WTC11 (cell line): ENCODE results near the gene FAH.

Experiments used
- ATF1 ChIP-seq: sonication (generic); formaldehyde crosslinking; IDR thresholded peaks from 2 replicates; pipeline ENCODE4 v1.8.1; 2023; ENCODE audit warnings: mild to moderate bottlenecking, moderate library complexity, missing genetic modification reagents
- FOXJ3 ChIP-seq: sonication (generic); formaldehyde crosslinking; IDR thresholded peaks from 2 replicates; pipeline ENCODE4 v1.9.0; 2021; ENCODE audit warnings: missing genetic modification reagents, mild to moderate bottlenecking, borderline replicate concordance
- KAT7 ChIP-seq: sonication (generic); formaldehyde crosslinking; IDR thresholded peaks from 2 replicates; pipeline ENCODE4 v1.8.1; 2023; ENCODE audit warnings: missing genetic modification reagents, mild to moderate bottlenecking, borderline replicate concordance
- TEAD4 ChIP-seq: sonication (generic); formaldehyde crosslinking; IDR thresholded peaks from 2 replicates; pipeline ENCODE4 v1.8.0; 2022; ENCODE audit warnings: mild to moderate bottlenecking, missing genetic modification reagents
- ZNF138 ChIP-seq: sonication (generic); formaldehyde crosslinking; conservative IDR thresholded peaks from 2 replicates; pipeline ENCODE4 v1.8.1; 2022; ENCODE audit warnings: mild to moderate bottlenecking, moderate library complexity, missing genetic modification reagents
- ZNF396 ChIP-seq: fragments of 250-450 bp; sonication (Bioruptor Pico); IDR thresholded peaks from 2 replicates; pipeline ENCODE4 v1.8.0; 2021; ENCODE audit warnings: mild to moderate bottlenecking, moderate library complexity, borderline replicate concordance
- TF ChIP-seq, protein P1 (sequence below): fragments of 200-600 bp; IDR thresholded peaks from 2 replicates; pipeline ENCODE4 v1.8.0; 2022; ENCODE audit warnings: antibody characterized with exemption
- TF ChIP-seq, protein P2 (sequence below): sonication (generic); formaldehyde crosslinking; IDR thresholded peaks from 2 replicates; pipeline ENCODE4 v1.8.1; 2023; ENCODE audit warnings: mild to moderate bottlenecking, moderate library complexity, missing genetic modification reagents
- TF ChIP-seq, protein P3 (sequence below): sonication (generic); formaldehyde crosslinking; IDR thresholded peaks from 2 replicates; pipeline ENCODE4 v1.8.1; 2023; ENCODE audit warnings: mild to moderate bottlenecking, missing genetic modification reagents, moderate library complexity
- TF ChIP-seq, protein P4 (sequence below): sonication (generic); formaldehyde crosslinking; IDR thresholded peaks from 2 replicates; pipeline ENCODE4 v1.8.0; 2023; ENCODE audit warnings: mild to moderate bottlenecking, missing genetic modification reagents
- TF ChIP-seq, protein P5 (sequence below): sonication (generic); formaldehyde crosslinking; IDR thresholded peaks from 2 replicates; pipeline ENCODE4 v1.8.0; 2022; ENCODE audit warnings: mild to moderate bottlenecking, missing genetic modification reagents
- TF ChIP-seq, protein P6 (sequence below): sonication (generic); formaldehyde crosslinking; IDR thresholded peaks from 2 replicates; pipeline ENCODE4 v1.8.1; 2022; ENCODE audit warnings: mild to moderate bottlenecking, missing genetic modification reagents, moderate library complexity, borderline replicate concordance
- TF ChIP-seq, protein P7 (sequence below): sonication (generic); formaldehyde crosslinking; IDR thresholded peaks from 2 replicates; pipeline ENCODE4 v1.8.1; 2023; ENCODE audit warnings: mild to moderate bottlenecking, missing genetic modification reagents, moderate library complexity

DNA sequence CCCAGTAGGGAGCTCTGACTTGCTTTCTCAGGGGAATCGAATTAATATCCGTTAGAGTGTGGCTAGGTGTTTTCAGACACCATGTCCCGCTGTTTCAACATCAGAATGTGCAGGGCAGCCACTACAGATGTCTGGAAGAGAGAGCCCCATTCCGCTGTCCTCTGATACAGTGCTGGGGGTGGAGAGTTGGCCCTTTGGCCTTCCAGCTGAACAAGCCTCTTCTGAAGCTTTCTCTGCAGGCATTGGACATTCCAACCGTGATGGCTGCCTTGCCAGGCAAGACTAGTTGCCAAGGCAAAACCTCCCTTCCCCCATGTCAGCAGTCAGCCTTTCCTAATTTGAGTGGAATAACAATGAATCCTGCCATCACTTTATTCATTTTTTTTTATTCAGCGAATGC is 1.5 kb downstream of the FAH start:
- TF ChIP-seq, protein P1, sequence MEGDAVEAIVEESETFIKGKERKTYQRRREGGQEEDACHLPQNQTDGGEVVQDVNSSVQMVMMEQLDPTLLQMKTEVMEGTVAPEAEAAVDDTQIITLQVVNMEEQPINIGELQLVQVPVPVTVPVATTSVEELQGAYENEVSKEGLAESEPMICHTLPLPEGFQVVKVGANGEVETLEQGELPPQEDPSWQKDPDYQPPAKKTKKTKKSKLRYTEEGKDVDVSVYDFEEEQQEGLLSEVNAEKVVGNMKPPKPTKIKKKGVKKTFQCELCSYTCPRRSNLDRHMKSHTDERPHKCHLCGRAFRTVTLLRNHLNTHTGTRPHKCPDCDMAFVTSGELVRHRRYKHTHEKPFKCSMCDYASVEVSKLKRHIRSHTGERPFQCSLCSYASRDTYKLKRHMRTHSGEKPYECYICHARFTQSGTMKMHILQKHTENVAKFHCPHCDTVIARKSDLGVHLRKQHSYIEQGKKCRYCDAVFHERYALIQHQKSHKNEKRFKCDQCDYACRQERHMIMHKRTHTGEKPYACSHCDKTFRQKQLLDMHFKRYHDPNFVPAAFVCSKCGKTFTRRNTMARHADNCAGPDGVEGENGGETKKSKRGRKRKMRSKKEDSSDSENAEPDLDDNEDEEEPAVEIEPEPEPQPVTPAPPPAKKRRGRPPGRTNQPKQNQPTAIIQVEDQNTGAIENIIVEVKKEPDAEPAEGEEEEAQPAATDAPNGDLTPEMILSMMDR, result no peak
- TF ChIP-seq KAT7 (CRISPR knock-in tag) (no peak), FOXJ3 (CRISPR knock-in tag) (no peak), ZNF138 (no peak), ZNF396 (no peak), TEAD4 (CRISPR knock-in tag) (no peak), ATF1 (CRISPR knock-in tag) (no peak)
- TF ChIP-seq, protein P2, sequence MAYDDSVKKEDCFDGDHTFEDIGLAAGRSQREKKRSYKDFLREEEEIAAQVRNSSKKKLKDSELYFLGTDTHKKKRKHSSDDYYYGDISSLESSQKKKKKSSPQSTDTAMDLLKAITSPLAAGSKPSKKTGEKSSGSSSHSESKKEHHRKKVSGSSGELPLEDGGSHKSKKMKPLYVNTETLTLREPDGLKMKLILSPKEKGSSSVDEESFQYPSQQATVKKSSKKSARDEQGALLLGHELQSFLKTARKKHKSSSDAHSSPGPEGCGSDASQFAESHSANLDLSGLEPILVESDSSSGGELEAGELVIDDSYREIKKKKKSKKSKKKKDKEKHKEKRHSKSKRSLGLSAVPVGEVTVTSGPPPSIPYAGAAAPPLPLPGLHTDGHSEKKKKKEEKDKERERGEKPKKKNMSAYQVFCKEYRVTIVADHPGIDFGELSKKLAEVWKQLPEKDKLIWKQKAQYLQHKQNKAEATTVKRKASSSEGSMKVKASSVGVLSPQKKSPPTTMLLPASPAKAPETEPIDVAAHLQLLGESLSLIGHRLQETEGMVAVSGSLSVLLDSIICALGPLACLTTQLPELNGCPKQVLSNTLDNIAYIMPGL (CRISPR knock-in tag), result no peak
- TF ChIP-seq, protein P3, sequence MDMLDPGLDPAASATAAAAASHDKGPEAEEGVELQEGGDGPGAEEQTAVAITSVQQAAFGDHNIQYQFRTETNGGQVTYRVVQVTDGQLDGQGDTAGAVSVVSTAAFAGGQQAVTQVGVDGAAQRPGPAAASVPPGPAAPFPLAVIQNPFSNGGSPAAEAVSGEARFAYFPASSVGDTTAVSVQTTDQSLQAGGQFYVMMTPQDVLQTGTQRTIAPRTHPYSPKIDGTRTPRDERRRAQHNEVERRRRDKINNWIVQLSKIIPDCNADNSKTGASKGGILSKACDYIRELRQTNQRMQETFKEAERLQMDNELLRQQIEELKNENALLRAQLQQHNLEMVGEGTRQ (CRISPR knock-in tag), result no peak
- TF ChIP-seq, protein P4, sequence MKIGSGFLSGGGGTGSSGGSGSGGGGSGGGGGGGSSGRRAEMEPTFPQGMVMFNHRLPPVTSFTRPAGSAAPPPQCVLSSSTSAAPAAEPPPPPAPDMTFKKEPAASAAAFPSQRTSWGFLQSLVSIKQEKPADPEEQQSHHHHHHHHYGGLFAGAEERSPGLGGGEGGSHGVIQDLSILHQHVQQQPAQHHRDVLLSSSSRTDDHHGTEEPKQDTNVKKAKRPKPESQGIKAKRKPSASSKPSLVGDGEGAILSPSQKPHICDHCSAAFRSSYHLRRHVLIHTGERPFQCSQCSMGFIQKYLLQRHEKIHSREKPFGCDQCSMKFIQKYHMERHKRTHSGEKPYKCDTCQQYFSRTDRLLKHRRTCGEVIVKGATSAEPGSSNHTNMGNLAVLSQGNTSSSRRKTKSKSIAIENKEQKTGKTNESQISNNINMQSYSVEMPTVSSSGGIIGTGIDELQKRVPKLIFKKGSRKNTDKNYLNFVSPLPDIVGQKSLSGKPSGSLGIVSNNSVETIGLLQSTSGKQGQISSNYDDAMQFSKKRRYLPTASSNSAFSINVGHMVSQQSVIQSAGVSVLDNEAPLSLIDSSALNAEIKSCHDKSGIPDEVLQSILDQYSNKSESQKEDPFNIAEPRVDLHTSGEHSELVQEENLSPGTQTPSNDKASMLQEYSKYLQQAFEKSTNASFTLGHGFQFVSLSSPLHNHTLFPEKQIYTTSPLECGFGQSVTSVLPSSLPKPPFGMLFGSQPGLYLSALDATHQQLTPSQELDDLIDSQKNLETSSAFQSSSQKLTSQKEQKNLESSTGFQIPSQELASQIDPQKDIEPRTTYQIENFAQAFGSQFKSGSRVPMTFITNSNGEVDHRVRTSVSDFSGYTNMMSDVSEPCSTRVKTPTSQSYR (CRISPR knock-in tag), result no peak
- TF ChIP-seq, protein P5, sequence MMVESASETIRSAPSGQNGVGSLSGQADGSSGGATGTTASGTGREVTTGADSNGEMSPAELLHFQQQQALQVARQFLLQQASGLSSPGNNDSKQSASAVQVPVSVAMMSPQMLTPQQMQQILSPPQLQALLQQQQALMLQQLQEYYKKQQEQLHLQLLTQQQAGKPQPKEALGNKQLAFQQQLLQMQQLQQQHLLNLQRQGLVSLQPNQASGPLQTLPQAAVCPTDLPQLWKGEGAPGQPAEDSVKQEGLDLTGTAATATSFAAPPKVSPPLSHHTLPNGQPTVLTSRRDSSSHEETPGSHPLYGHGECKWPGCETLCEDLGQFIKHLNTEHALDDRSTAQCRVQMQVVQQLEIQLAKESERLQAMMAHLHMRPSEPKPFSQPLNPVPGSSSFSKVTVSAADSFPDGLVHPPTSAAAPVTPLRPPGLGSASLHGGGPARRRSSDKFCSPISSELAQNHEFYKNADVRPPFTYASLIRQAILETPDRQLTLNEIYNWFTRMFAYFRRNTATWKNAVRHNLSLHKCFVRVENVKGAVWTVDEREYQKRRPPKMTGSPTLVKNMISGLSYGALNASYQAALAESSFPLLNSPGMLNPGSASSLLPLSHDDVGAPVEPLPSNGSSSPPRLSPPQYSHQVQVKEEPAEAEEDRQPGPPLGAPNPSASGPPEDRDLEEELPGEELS, result no peak
- TF ChIP-seq, protein P6, sequence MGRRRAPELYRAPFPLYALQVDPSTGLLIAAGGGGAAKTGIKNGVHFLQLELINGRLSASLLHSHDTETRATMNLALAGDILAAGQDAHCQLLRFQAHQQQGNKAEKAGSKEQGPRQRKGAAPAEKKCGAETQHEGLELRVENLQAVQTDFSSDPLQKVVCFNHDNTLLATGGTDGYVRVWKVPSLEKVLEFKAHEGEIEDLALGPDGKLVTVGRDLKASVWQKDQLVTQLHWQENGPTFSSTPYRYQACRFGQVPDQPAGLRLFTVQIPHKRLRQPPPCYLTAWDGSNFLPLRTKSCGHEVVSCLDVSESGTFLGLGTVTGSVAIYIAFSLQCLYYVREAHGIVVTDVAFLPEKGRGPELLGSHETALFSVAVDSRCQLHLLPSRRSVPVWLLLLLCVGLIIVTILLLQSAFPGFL (CRISPR knock-in tag), result no peak
- TF ChIP-seq, protein P7, sequence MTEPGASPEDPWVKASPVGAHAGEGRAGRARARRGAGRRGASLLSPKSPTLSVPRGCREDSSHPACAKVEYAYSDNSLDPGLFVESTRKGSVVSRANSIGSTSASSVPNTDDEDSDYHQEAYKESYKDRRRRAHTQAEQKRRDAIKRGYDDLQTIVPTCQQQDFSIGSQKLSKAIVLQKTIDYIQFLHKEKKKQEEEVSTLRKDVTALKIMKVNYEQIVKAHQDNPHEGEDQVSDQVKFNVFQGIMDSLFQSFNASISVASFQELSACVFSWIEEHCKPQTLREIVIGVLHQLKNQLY (CRISPR knock-in tag), result no peak
